ENCODE results near the gene THSD4.
A peak's percentile ranks its signal among the peaks of the same experiment; 100 is the strongest.

THSD4 gene

GRCh38 chr15:71730277-71731144 lies 615.2 kb downstream of the THSD4 start:
- H3K9me3 ChIP-seq (replicated peaks; ENCODE audit: insufficient read depth, low read length) = no peaks in the 10 kb centered on the region
- H3K4me3 ChIP-seq (ENCODE audit: low read length) = no peak overlapping the region
- DNase-seq = peak; percentile 70
- H3K79me2 ChIP-seq (ENCODE audit: low read length) = no peaks in the 10 kb centered on the region
- H3K9ac ChIP-seq (ENCODE audit: low read length) = no peak overlapping the region
- H3K4me1 ChIP-seq (ENCODE audit: low read length) = no peaks in the 10 kb centered on the region
- H2AFZ ChIP-seq (ENCODE audit: low read length) = no peak overlapping the region
- H3K27me3 ChIP-seq (replicated peaks; ENCODE audit: insufficient read depth, low read length) = no peaks in the 10 kb centered on the region
- H3K36me3 ChIP-seq (replicated peaks; ENCODE audit: insufficient read depth, low read length) = no peaks in the 10 kb centered on the region
- H4K20me1 ChIP-seq (ENCODE audit: insufficient read depth, low read length) = no peaks in the 10 kb centered on the region
- no peaks in the 10 kb centered on the region for H3K9me2 ChIP-seq (replicated peaks; ENCODE audit: insufficient read depth, low read length)
- H3K4me2 ChIP-seq (ENCODE audit: low read depth, low read length) = no peak overlapping the region
- peak; percentile 74 for TF ChIP-seq CTCF (IDR thresholded peaks at IDR 0.05; ENCODE audit: low read length)
- no peak for TF ChIP-seq EZH2 (optimal IDR thresholded peaks at IDR 0.05; ENCODE audit: low read depth, low read length)
- H3F3A ChIP-seq (ENCODE audit: insufficient read depth, low read length) = no peaks in the 10 kb centered on the region
- no peak overlapping the region for H3K27ac ChIP-seq (ENCODE audit: low read length)

- Histone ChIP-seq H3K9me3 (replicated peaks; ENCODE audit: insufficient read depth, low read length) (no peaks in the 10 kb centered on the region), H3K4me3 (ENCODE audit: low read length) (no peak overlapping the region), H2AFZ (ENCODE audit: low read length) (no peak overlapping the region), H3K9ac (ENCODE audit: low read length) (no peak overlapping the region), H3K4me1 (ENCODE audit: low read length) (no peaks in the 10 kb centered on the region), H3K9me2 (replicated peaks; ENCODE audit: insufficient read depth, low read length) (no peaks in the 10 kb centered on the region), H3K27me3 (replicated peaks; ENCODE audit: insufficient read depth, low read length) (no peaks in the 10 kb centered on the region), H3K4me2 (ENCODE audit: low read depth, low read length) (no peak overlapping the region), H3K36me3 (replicated peaks; ENCODE audit: insufficient read depth, low read length) (no peaks in the 10 kb centered on the region), H3K79me2 (ENCODE audit: low read length) (no peaks in the 10 kb centered on the region), H3K27ac (ENCODE audit: low read length) (no peak overlapping the region), H4K20me1 (ENCODE audit: insufficient read depth, low read length) (no peaks in the 10 kb centered on the region), H3F3A (ENCODE audit: insufficient read depth, low read length) (no peaks in the 10 kb centered on the region)
- DNase-seq = no peak
- TF ChIP-seq EZH2phosphoT487 (IDR thresholded peaks at IDR 0.05; ENCODE audit: low read length) (no peak), EZH2 (optimal IDR thresholded peaks at IDR 0.05; ENCODE audit: low read depth, low read length) (no peak), CTCF (IDR thresholded peaks at IDR 0.05; ENCODE audit: low read length) (no peak)
Observed at GRCh38 chr15:71732636-71733035, 617.4 kb downstream of the THSD4 start.

GRCh38 chr15:71733122-71733521 lies 617.9 kb downstream of the THSD4 start:
- no peaks in the 10 kb centered on the region for H4K20me1 ChIP-seq (ENCODE audit: insufficient read depth, low read length)
- H3K9me3 ChIP-seq (replicated peaks; ENCODE audit: insufficient read depth, low read length) = no peaks in the 10 kb centered on the region
- H3K27me3 ChIP-seq (replicated peaks; ENCODE audit: insufficient read depth, low read length) = no peaks in the 10 kb centered on the region
- H3F3A ChIP-seq (ENCODE audit: insufficient read depth, low read length) = no peaks in the 10 kb centered on the region
- no peak overlapping the region for H2AFZ ChIP-seq (ENCODE audit: low read length)
- no peaks in the 10 kb centered on the region for H3K4me1 ChIP-seq (ENCODE audit: low read length)
- H3K9ac ChIP-seq (ENCODE audit: low read length) = no peak overlapping the region
- H3K9me2 ChIP-seq (replicated peaks; ENCODE audit: insufficient read depth, low read length) = no peaks in the 10 kb centered on the region
- no peaks in the 10 kb centered on the region for H3K79me2 ChIP-seq (ENCODE audit: low read length)
- H3K36me3 ChIP-seq (replicated peaks; ENCODE audit: insufficient read depth, low read length) = no peaks in the 10 kb centered on the region
- TF ChIP-seq CTCF (IDR thresholded peaks at IDR 0.05; ENCODE audit: low read length) (no peak), EZH2 (optimal IDR thresholded peaks at IDR 0.05; ENCODE audit: low read depth, low read length) (no peak), EZH2phosphoT487 (IDR thresholded peaks at IDR 0.05; ENCODE audit: low read length) (no peak)
- H3K27ac ChIP-seq (ENCODE audit: low read length) = no peak overlapping the region
- DNase-seq = no peak
- H3K4me2 ChIP-seq (ENCODE audit: low read depth, low read length) = no peak overlapping the region
- no peak overlapping the region for H3K4me3 ChIP-seq (ENCODE audit: low read length)

All from MM.1S (cell line).